ENCODE data around the gene PDE7B.
A peak's percentile ranks its signal among the peaks of the same experiment; 100 is the strongest.
"Not testable (repeated sequence)": the region's sequence is repeated elsewhere in the genome, so short reads cannot be mapped to it uniquely, and the experiment has no call there.

PDE7B gene

GRCh38 chr6:136123468-136123867 lies 272.0 kb downstream of the PDE7B start:
- DNase-seq: no peak

GRCh38 chr6:136125585-136125984 lies 274.1 kb downstream of the PDE7B start:
- no peak for DNase-seq

GRCh38 chr6:136127873-136128272 lies 276.4 kb downstream of the PDE7B start:
- no peak for DNase-seq

- DNase-seq: no peak
These were observed 277.9 kb downstream of the PDE7B start for GRCh38 chr6:136129365-136129764.

DNA sequence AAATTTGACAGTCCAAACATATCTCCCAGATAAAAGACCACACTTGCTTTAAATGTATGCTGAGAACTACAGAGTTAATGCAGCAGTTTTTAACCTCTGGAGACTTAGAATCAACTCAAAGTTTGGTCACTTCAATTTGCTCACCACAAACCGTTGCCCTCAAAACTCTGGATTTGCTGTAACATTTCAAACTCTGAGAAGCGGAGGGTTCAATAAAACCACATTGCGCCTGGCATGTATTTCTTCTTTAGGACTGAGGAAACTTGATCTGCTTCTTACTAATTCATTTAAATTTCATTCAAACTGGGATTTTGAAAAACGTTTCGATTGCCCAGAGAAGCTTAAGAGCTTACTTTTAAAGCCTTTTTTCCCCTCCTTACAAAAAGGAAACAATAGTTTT lies 282.8 kb downstream of the PDE7B start:
- no peak for DNase-seq

GRCh38 chr6:136134751-136135150 lies 283.2 kb downstream of the PDE7B start:
- DNase-seq: no peak

- no peak for DNase-seq
These were observed 284.8 kb downstream of the PDE7B start for GRCh38 chr6:136136274-136136673.

DNA sequence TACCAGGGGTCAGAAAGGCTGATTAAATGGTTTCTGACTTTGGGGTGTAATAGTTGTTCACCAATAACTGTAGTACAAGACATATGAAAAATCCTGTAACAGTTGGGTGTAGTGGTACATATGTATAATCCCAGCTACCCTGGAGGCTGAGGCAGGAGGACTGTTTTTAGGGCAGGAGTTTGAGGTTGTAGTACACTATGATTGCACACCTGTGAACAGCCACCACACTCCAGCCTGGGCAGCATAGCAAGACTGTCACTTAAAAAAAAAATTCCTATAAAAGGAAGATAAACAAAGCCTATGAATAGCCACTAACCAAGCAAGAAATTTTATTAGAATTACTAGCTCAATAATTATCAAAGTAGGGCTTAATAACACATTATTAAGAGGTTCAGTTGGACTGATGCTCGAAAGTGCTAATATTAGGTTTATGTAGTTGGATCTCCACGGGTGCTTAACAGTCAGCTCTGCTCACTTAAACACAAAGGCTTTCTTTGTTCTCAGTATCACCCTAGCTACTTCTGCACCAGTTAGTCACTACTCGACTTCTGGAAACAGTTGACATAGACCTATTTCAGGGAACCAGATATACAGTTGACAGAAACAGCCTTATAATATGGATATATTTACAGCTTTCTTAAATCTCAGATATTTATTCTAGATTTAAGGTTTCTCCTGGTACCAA lies 285.6 kb downstream of the PDE7B start:
- DNase-seq: peak; percentile 17

- DNase-seq: no peak
These were observed 286.4 kb downstream of the PDE7B start for GRCh38 chr6:136137739-136138402.

GRCh38 chr6:136139111-136139510 lies 287.6 kb downstream of the PDE7B start:
- DNase-seq: not testable (repeated sequence)

DNA sequence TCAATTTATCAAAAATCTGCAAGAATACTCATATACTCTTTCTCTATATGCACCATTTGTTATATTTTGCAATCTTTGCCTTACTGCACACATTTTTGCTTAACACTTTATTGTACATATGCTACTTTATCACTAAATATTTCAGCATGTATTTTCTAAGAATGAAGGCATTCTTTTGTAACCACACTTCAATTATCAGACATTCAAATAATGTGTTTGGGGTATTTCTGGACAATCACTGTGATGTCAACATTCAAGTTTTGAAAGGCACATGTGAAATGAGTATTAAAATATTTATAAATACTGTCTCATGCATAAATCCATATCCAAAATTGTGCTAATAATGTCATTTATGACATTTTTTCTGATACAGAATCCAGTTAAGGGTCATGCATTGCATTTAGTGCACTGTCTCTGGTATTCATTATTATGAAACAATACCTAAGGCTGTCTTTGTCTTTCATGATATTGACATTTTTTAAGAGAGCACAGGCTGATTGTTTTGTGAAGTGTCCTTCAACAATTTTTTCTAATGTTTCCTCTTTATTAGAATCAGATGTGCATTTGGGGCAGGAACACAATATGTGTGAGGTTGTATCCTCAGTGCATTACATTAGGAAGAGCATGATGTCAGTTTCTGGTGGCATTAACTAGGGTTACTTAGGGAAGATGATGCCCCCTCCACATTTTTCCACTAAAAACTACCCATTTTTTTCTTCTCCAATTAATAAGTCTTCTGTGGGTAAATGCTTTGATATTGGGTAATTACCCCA lies 292.9 kb downstream of the PDE7B start:
- no peak for DNase-seq

DNA sequence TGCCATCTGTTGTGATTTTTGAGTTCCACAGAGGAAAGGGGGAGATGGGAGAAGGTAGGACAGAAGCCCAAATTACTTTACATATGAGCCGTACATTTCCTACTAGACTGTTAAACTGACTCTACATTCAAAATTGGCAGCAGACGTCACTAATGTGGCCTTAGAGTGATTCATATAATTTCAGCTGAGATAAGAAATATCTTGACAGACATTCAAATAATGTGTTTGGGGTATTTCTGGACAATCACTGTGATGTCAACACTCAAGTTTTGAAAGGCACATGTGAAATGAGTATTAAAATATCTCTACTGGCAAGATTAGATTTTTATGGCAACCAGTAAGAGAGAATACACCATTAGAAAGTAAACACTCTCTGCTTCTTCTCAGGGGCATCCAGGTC lies 294.6 kb downstream of the PDE7B start:
- DNase-seq: no peak

- DNase-seq: no peak
These were observed 295.8 kb downstream of the PDE7B start for GRCh38 chr6:136147342-136147741.

GRCh38 chr6:136148051-136148450 lies 296.6 kb downstream of the PDE7B start:
- no peak for DNase-seq

- no peak for DNase-seq
These were observed 297.0 kb downstream of the PDE7B start for GRCh38 chr6:136148523-136148922.

DNA sequence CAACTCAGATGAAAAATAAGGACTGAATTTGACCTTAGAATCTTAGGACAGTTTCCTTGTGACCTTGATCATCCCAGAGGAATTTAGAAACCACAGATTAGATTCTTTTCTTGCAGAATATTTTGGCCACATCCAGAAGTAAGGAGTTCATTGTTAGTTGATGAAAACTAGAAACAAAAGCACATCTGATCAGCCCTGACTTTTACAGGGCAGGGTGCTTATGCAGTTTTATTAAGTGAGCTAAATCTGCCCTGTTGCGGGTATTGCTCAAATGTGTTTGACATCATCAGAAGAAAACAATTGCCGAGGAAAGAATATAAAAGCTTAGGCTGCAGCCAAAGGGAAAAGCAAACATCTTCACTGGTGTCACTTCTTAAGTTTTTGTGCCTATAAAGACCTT lies 297.8 kb downstream of the PDE7B start:
- no peak for DNase-seq

DNA sequence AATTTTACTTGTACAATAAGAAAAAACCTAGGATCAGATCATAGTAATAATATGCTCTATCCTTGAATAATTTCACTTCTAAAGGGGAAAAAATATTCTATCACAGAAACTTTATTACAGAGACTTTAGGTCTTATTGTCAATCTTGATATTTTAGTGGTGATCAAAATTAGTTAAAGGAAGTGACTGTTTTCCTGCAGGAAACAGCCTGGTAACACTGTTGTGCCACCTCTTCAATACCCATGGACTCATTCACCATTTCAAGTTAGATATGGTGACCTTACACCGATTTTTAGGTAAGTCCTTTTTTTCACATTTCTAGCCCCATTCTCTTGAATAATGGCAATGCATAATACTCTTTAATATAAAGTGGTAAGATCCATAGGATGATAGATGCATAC lies 299.5 kb downstream of the PDE7B start:
- DNase-seq: no peak

GRCh38 chr6:136153707-136154375 lies 302.3 kb downstream of the PDE7B start:
- no peak for DNase-seq

DNA sequence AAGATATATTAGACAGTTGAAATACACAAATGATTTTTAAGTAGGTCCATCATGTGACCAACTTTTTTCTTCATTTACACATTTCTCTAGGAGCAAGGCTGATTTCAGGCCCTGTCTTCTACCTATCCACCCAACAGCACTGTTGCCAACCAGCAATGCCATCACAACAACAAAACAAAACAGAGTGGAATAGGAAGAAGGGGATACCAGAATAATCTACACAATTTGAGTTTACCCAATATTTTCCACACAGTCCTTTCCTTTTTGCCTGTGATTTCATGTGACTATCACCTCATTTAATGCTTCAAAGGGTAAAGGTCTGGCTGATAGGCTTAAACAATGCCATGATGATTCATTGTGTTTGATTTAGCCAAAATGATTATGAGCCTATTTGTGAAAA lies 303.7 kb downstream of the PDE7B start:
- no peak for DNase-seq

DNA sequence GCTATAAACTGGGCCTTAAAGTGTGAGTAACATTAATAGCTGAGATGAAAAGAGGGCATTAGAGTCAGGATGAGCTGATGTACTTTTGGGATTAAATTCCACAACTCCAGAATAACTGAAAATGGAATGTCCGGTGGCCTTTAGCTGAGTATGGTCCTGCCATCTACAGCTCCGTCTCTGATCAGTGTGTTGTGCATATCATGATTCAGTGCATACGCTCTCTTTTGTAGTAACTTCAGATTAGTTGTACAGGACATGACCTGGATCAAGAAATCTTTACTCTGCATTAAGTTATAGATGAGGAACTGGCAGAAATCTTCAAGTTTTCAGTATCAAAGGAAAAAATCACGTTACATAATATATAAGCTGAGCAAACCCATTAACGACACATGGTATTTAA lies 306.2 kb downstream of the PDE7B start:
- no peak for DNase-seq

- DNase-seq: peak; percentile 58
These were observed 306.9 kb downstream of the PDE7B start for GRCh38 chr6:136158387-136158821.

- peak; percentile 88 for DNase-seq
These were observed 307.5 kb downstream of the PDE7B start for GRCh38 chr6:136158971-136159370.

DNA sequence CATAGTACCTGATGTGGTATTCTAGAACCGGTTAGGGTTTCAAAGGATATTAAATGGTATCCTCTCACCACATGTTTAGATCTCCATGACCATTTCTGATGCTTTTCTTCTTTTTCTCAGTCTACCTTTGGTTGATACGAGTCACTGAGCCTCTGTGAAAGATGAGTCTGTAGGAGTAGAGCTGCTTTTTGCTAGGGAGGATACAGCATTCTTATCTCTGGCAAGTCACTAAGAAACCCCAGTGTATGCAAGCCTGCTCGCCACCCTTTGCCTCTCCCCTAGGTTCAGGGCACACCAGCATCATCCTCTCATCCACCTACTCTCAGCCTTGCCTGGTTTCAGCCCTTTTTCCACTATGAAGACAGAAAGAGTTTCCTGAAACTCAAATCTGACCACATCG lies 308.7 kb downstream of the PDE7B start:
- no peak for DNase-seq

All from DMS79 treated with DMSO at 0.1 percent for 48 hours (cell line).